Subcutaneous adipose tissue (tissue), 4 donors: ENCODE data around the gene LMAN1L. TPM values are rescaled to one million over a fixed set of nuclear protein-coding genes. Genes with fewer than 3 reads are reported as not detected.

Source experiments
- CTCF ChIP-seq: fragments of 450-650 bp; IDR thresholded peaks from one replicate; pipeline ENCODE4 v1.5.1; 2016; ENCODE audit warnings: low read depth, mild to moderate bottlenecking, control low read depth, antibody characterized with exemption, moderate library complexity
- total RNA-seq, 4 donors: library from RNA; depleted of rRNA; stranded (reverse); fragments of >200 nt; gene quantifications; one replicate each; pipeline ENCODE4 v1.1.0, GENCODE V29; 2016

Gene LMAN1L
- total RNA-seq, 4 donors from 2014 or later, result not detected

DNA sequence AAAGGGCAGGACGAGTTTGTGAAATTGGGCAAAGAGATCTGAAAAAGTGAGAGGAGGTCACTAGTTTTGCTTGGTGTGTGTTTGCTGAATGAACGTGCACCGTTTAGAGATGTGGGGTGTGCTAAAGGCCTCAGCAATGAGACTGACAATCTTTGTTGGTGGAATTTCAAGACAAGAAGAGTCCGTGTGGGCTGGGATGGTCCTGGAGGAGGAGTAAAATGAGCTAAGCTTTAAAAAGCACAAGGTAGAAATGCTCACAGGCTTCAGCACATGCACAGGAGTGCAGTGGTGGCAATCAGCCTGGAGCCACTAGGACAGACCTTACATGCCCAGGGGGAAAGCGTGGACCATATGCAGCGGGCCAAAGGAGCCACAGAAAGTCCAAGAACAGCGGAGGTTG lies 12.3 kb downstream of the LMAN1L start:
- no peak for TF ChIP-seq CTCF

- TF ChIP-seq CTCF, result no peak
These were observed 13.2 kb downstream of the LMAN1L start for GRCh38 chr15:74825866-74826265.

DNA sequence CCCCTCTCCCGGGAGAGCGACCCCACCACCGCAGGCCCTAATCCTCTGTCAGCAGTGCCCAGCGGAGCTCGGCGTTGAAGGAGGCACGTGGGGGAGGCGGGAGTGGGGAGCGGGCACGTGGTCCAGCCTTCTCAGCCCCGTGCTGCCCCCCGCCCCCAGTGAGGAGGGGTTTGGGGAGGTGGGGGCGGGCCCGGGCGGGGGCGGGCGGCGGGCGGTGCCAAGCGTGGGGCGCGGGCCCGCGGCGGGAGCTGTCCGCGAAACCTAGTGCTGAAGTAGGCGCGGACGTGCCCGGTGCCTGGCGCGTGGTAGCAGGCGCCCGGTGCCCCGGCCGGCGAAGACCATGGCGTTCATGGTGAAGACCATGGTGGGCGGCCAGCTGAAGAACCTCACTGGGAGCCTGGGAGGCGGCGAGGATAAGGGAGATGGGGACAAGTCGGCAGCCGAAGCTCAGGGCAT lies 13.8 kb downstream of the LMAN1L start, which contains the start of gene CPLX3:
Gene CPLX3 (plus strand): TSS at position 264 of the 456 bp plus-strand sequence. CDS start 77 bp downstream, at position 341.
- TF ChIP-seq CTCF, result no peak

DNA sequence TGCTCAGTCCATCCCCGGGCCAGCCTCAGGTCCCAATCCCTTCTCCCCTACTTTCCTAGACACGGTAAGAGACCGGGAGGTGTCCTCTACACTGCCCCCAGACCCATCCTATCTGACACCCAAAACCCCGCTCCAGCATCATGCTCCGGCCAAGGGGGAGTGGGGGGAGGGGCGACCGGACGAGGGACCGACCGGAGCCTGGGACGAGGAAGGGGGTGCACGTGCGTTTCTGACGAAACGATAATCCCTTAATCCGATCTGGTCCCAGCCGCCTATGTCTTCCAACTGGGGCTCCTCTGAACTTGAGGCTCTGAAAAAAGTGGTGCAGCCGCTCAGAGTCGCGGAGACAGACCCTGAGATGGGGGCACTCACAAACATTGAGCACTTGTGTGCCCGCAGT lies 14.3 kb downstream of the LMAN1L start:
- no peak for TF ChIP-seq CTCF

GRCh38 chr15:74827614-74828013 lies 15.0 kb downstream of the LMAN1L start:
- TF ChIP-seq CTCF, result no peak

DNA sequence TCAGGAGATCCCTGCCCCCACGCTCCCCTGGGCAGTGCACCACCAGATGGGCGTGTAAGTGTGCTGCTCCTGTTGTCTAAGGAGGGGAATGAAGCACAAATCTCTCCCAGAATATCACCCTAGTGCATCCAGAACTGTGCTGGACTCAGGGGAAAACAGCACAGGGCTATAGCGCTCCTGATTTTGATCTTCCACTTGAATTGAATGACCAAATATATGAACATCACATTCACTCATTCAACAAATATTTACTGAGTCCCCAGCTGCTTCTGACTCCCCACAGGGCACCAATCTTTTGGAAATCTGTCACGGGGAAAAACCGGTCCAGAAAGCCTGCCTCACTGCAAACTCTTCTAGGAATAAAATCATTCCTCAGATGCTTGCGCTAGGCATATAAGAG lies 16.2 kb downstream of the LMAN1L start:
- TF ChIP-seq CTCF, result no peak

- TF ChIP-seq CTCF, result no peak
These were observed 16.9 kb downstream of the LMAN1L start for GRCh38 chr15:74829486-74829885.
